H1 (cell line): ENCODE results near the gene CHST13. TPM values are rescaled to one million over a fixed set of nuclear protein-coding genes. Genes with fewer than 3 reads are reported as not detected.

Experiments used
- CTCF ChIA-PET: fragments of 300-600 bp; sonication (Branson Sonifier 250); formaldehyde crosslinking; loops from one replicate; lab custom pipeline; 2021; ENCODE audit not compliant: partially characterized antibody; lab: Charles Lee
- POLR2A ChIA-PET: fragments of 300-600 bp; sonication (Branson Sonifier 250); formaldehyde crosslinking; loops from one replicate; lab custom pipeline; 2021; ENCODE audit warnings: inconsistent platforms; ENCODE audit not compliant: partially characterized antibody; lab: Charles Lee
- DNase-seq, 2 experiments: peaks; one replicate each; pipeline versions ENCODE4 v3.0.0 to v3.0.0-alpha.2; 2010 to 2022; ENCODE audit warnings: low spot score in 2 of 2, low read depth in 1 of 2, mixed read lengths in 1 of 2
- FAIRE-seq: peaks from 2 replicates; lab custom pipeline; 2011; peaks lifted over from hg19 to GRCh38; lab: Jason Lieb, UNC
- H2AFZ ChIP-seq: 2 replicates; pipeline ENCODE4 v1.8.1; 2012; ENCODE audit warnings: low read length, inconsistent platforms
- H2AK5ac ChIP-seq: 2 replicates; pipeline ENCODE4 v1.6.1; 2013; ENCODE audit warnings: low read depth, low read length
- H2BK120ac ChIP-seq: replicated peaks from 2 replicates; pipeline ENCODE3; 2013; ENCODE audit warnings: low read depth, low read length, inconsistent platforms
- H2BK12ac ChIP-seq: 2 replicates; pipeline ENCODE4 v1.6.1; 2013; ENCODE audit warnings: low read depth, low read length
- H2BK15ac ChIP-seq: 2 replicates; pipeline ENCODE4 v1.6.1; 2013; ENCODE audit warnings: low read length
- H2BK20ac ChIP-seq: 2 replicates; pipeline ENCODE4 v1.6.1; 2013; ENCODE audit warnings: low read length
- H2BK5ac ChIP-seq: 2 replicates; pipeline ENCODE4 v1.6.1; 2013; ENCODE audit warnings: low read depth, low read length
- H3K14ac ChIP-seq: 2 replicates; pipeline ENCODE4 v1.6.1; 2013; ENCODE audit warnings: inconsistent platforms; ENCODE audit not compliant: insufficient read length
- H3K18ac ChIP-seq: 2 replicates; pipeline ENCODE4 v1.6.1; 2013; ENCODE audit warnings: low read length; ENCODE audit errors: extremely low read depth
- H3K23ac ChIP-seq: 2 replicates; pipeline ENCODE4 v1.6.1; 2013; ENCODE audit warnings: inconsistent platforms; ENCODE audit not compliant: insufficient read length
- H3K23me2 ChIP-seq: 2 replicates; pipeline ENCODE4 v1.6.1; 2013; ENCODE audit warnings: low read depth, low read length
- H3K27ac ChIP-seq: 2 replicates; pipeline ENCODE4 v1.6.1; 2011; ENCODE audit warnings: low read depth, low read length, inconsistent platforms
- H3K27me3 ChIP-seq, 4 experiments: replicated peaks in 1 of 4; 1 replicate in 1 of 4; 2 replicates in 3 of 4; pipeline versions ENCODE4 v1.6.1 to v1.8.1; 2011 to 2013; ENCODE audit warnings: low read length in 3 of 4, mild to moderate bottlenecking in 3 of 4, inconsistent platforms in 2 of 4, mixed read lengths in 2 of 4, moderate library complexity in 1 of 4; ENCODE audit not compliant: control insufficient read depth in 3 of 4, insufficient read depth in 3 of 4; ENCODE audit errors: extremely low read depth in 1 of 4
- H3K36me3 ChIP-seq, 4 experiments: 2 replicates each; pipeline versions ENCODE4 v1.6.1 to v1.8.1; 2011 to 2013; ENCODE audit warnings: mild to moderate bottlenecking in 4 of 4, low read length in 3 of 4, moderate library complexity in 2 of 4, control low read depth in 1 of 4, inconsistent platforms in 1 of 4; ENCODE audit not compliant: insufficient read depth in 4 of 4, control insufficient read depth in 2 of 4
- H3K4ac ChIP-seq: replicated peaks from 2 replicates; pipeline ENCODE3; 2013; ENCODE audit warnings: low read length, low read depth, mixed read lengths, inconsistent platforms; ENCODE audit not compliant: insufficient read length
- H3K4me1 ChIP-seq, 4 experiments: replicated peaks in 1 of 4; 1 replicate in 1 of 4; 2 replicates in 3 of 4; pipeline versions ENCODE4 v1.6.1 to v1.8.1; 2011 to 2013; ENCODE audit warnings: low read length in 3 of 4, inconsistent platforms in 2 of 4, mixed read lengths in 1 of 4; ENCODE audit not compliant: insufficient read depth in 4 of 4, control insufficient read depth in 3 of 4
- H3K4me2 ChIP-seq, 2 experiments: 2 replicates each; pipeline versions ENCODE4 v1.6.1 to v1.8.1; 2011 to 2013; ENCODE audit warnings: low read depth in 2 of 2, low read length in 2 of 2, control low read depth in 1 of 2, inconsistent platforms in 1 of 2, mild to moderate bottlenecking in 1 of 2; ENCODE audit not compliant: insufficient read depth in 1 of 2
- H3K4me3 ChIP-seq, 4 experiments: fragments of 200-600, 300-600 bp in 1 of 4; sonication (generic), shearing (Covaris generic), sonication (Bioruptor Twin) in 1 of 4; 2 replicates each; pipeline versions ENCODE4 v1.5.1 to v1.8.1; 2011 to 2016; ENCODE audit warnings: low read length in 4 of 4, low read depth in 3 of 4, control low read depth in 2 of 4, inconsistent platforms in 2 of 4, mild to moderate bottlenecking in 2 of 4, mixed read lengths in 1 of 4, moderate library complexity in 1 of 4; ENCODE audit not compliant: insufficient read depth in 2 of 4; ENCODE audit errors: extremely low read depth in 1 of 4
- H3K56ac ChIP-seq: replicated peaks from 2 replicates; pipeline ENCODE3; 2013; ENCODE audit warnings: low read depth, mild to moderate bottlenecking, mixed read lengths, low read length, inconsistent platforms; ENCODE audit not compliant: insufficient read length
- H3K79me1 ChIP-seq: 2 replicates; pipeline ENCODE4 v1.6.1; 2013; ENCODE audit warnings: low read depth, low read length, control low read depth
- H3K79me2 ChIP-seq, 2 experiments: 2 replicates each; pipeline versions ENCODE4 v1.6.1 to v1.8.1; 2012 to 2013; ENCODE audit warnings: low read length in 2 of 2, mild to moderate bottlenecking in 2 of 2, inconsistent platforms in 1 of 2; ENCODE audit not compliant: insufficient read depth in 2 of 2, control insufficient read depth in 1 of 2
- H3K9ac ChIP-seq, 4 experiments: replicated peaks in 1 of 4; 1 replicate in 1 of 4; 2 replicates in 3 of 4; pipeline versions ENCODE4 v1.6.1 to v1.8.1; 2011 to 2013; ENCODE audit warnings: low read depth in 3 of 4, low read length in 3 of 4, control low read depth in 2 of 4, mild to moderate bottlenecking in 2 of 4, moderate library complexity in 2 of 4, inconsistent platforms in 1 of 4; ENCODE audit errors: extremely low read depth in 1 of 4
- H3K9me3 ChIP-seq, 2 experiments: 2 replicates each; pipeline versions ENCODE4 v1.6.1 to v1.8.1; 2012 to 2013; ENCODE audit warnings: mild to moderate bottlenecking in 2 of 2, moderate library complexity in 2 of 2, control low read depth in 1 of 2, inconsistent platforms in 1 of 2, low read depth in 1 of 2, low read length in 1 of 2, mixed read lengths in 1 of 2; ENCODE audit not compliant: insufficient read depth in 2 of 2
- H4K20me1 ChIP-seq, 2 experiments: replicated peaks in 1 of 2; 2 replicates each; pipeline versions ENCODE3 to v1.8.1; 2011 to 2013; ENCODE audit warnings: inconsistent platforms in 2 of 2, low read length in 2 of 2, mild to moderate bottlenecking in 1 of 2; ENCODE audit not compliant: insufficient read depth in 2 of 2, control insufficient read depth in 1 of 2
- H4K5ac ChIP-seq: 2 replicates; pipeline ENCODE4 v1.6.1; 2013; ENCODE audit warnings: low read length, low read depth, mixed read lengths, inconsistent platforms; ENCODE audit not compliant: insufficient read length
- H4K8ac ChIP-seq: 2 replicates; pipeline ENCODE4 v1.8.0; 2013; ENCODE audit warnings: mild to moderate bottlenecking, moderate library complexity, low read length, inconsistent platforms; ENCODE audit not compliant: insufficient read depth; ENCODE audit errors: extremely low read depth
- H4K91ac ChIP-seq: replicated peaks from 2 replicates; pipeline ENCODE3; 2013; ENCODE audit warnings: low read length, mixed read lengths, inconsistent platforms; ENCODE audit not compliant: insufficient read length
- ASH2L ChIP-seq: fragments of 200-600, 300-600 bp; sonication (generic); IDR thresholded peaks from one replicate; pipeline ENCODE4 v1.7.1; 2017; ENCODE audit warnings: low read length
- EP300 ChIP-seq, 2 experiments: IDR thresholded peaks; 1 replicate in 1 of 2; 2 replicates in 1 of 2; pipeline ENCODE4 v1.6.1; 2011 to 2012; ENCODE audit warnings: low read depth in 2 of 2, low read length in 2 of 2, mild to moderate bottlenecking in 2 of 2, borderline replicate concordance in 1 of 2, inconsistent platforms in 1 of 2, moderate library complexity in 1 of 2
- EZH2 ChIP-seq: fragments of 200-600 bp; sonication (generic); IDR thresholded peaks from 2 replicates; pipeline ENCODE4 v1.7.1; 2012; ENCODE audit warnings: low read depth, mild to moderate bottlenecking, moderate library complexity, low read length, inconsistent platforms; ENCODE audit not compliant: severe bottlenecking
- KDM4A ChIP-seq: IDR thresholded peaks from one replicate; pipeline ENCODE4 v1.7.1; 2012; ENCODE audit warnings: low read depth, mild to moderate bottlenecking, moderate library complexity, low read length, inconsistent platforms; ENCODE audit not compliant: severe bottlenecking
- WGBS, 2 experiments: shearing (Covaris generic) in 1 of 2; methylation state at CpG; one replicate each; pipeline versions ENCODE4 v1.1.6 to v1.1.7; 2013 to 2015; ENCODE audit warnings: low lambda C conversion rate in 2 of 2, mixed read lengths in 2 of 2, inconsistent platforms in 1 of 2, low coverage in 1 of 2, missing lambda C conversion rate in 1 of 2; ENCODE audit not compliant: insufficient replicate concordance in 2 of 2, insufficient coverage in 1 of 2, insufficient read length in 1 of 2; ENCODE audit errors: extremely low coverage in 1 of 2, missing lambda C conversion rate in 1 of 2; 5-methylcytosine and 5-hydroxymethylcytosine counted together
- polyA plus RNA-seq, 7 experiments: library from polyadenylated mRNA; depleted of rRNA in 3 of 7; stranded (reverse) in 5 of 7; unstranded in 2 of 7; fragments of >200 nt in 5 of 7; fragments of 200-250 nt in 2 of 7; gene quantifications; 1 replicate in 5 of 7; 2 replicates in 1 of 7; 4 replicates in 1 of 7; pipeline versions ENCODE4 v1.2.1 to v1.2.3, GENCODE V29; 2011 to 2013; ENCODE audit warnings: missing spikeins in 2 of 7, mixed read lengths in 2 of 7
- total RNA-seq: library from RNA; stranded (reverse); fragmentation: NEBNext Ultra II Directional; extraction: Animal tissue kit (Norgen Biotek cat#: 25700); gene quantifications from 2 replicates; pipeline ENCODE4 v1.2.1, GENCODE V29; 2021

The CHST13 gene
- total and polyA plus RNA-seq, 2 of the 8 experiments (the other 6 are each of a cell fraction or from before 2014, with no cell fraction given), result 5.4 to 11.7 TPM

DNA sequence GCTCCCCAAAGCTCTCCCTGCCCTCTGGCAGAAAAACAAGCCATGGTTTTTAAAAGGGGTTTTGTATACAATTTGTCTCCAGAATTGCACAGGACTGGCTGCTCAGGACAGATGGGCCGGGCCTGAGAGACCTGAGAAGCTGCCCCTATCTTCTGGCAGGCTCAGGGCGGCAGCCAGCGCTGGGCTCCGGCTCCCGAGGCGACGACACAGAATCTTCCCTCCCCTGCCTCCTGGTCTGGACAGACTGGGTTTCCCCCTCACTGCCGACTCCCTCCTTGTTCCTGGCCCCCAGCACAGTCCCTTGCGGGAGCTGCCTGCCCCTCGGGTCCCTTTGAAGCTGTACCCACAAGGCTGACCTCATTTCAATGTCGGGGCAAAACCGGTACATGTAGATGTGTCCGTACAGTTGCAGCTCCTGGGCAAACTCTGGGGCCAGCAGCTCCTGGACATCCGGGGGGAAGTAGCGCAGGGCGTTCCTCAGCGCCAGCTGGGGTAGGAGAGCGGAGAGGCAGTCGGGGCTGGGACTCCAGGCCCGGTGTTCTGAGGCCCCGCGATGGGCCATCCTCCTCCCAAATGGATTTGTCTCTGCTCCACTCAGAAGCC, 13.5 kb upstream of the CHST13 start:
- H2BK120ac ChIP-seq, result no peak overlapping the region
- H4K20me1 ChIP-seq, result no peaks in the 10 kb centered on the region
- H3K4me2 ChIP-seq, result no peak overlapping the region
- no peaks in the 10 kb centered on the region for H3K4me1 ChIP-seq
- no peaks in the 10 kb centered on the region for H3K27me3 ChIP-seq
- no peak overlapping the region for H3K23ac ChIP-seq
- H2AK5ac ChIP-seq, result no peak overlapping the region
- H4K5ac ChIP-seq, result no peak overlapping the region
- TF ChIP-seq EZH2 (no peak), ASH2L (no peak), EP300 (IDR thresholded peaks at IDR 0.05; ENCODE audit: borderline replicate concordance in 1 of 2, low read depth in 2 of 2, low read length in 2 of 2) (no peak), KDM4A (no peak)
- H4K91ac ChIP-seq, result no peak overlapping the region
- CTCF ChIA-PET, result interaction anchor here (0.6 to 5.8 kb wide), 11 partner anchors 11 to 963 kb away, joined by 3 to 35 read pairs (median 3); partner anchors contain the start of gene CHST13
- no peak overlapping the region for H3K4me3 ChIP-seq
- H3K9me3 ChIP-seq, result no peaks in the 10 kb centered on the region
- no peaks in the 10 kb centered on the region for H3K79me2 ChIP-seq
- no peaks in the 10 kb centered on the region for H3K36me3 ChIP-seq
- POLR2A ChIA-PET, result interaction anchor here (0.7 to 1.2 kb wide), 2 partner anchors 35 to 37 kb away, joined by 3 read pairs; no protein-coding TSS in a partner anchor
- no peaks in the 10 kb centered on the region; the same call in 1 of the 2 replicates for H3K23me2 ChIP-seq
- H3K18ac ChIP-seq, result no peak overlapping the region
- no peaks in the 10 kb centered on the region for H3K79me1 ChIP-seq
- FAIRE-seq, result no peak
- DNase-seq, result no peak
- H2BK20ac ChIP-seq, result no peak overlapping the region
- 89% methylated on average over 22 of the region's 22 CpGs; no CpG with 5 or more reads in 1 of the 2 experiments for WGBS, 2 experiments
- H4K8ac ChIP-seq, result peak overlapping the region; percentile 12; the same call in 1 of the 2 replicates
- H3K56ac ChIP-seq, result no peak overlapping the region
- no peak overlapping the region for H3K27ac ChIP-seq
- no peak overlapping the region for H2BK12ac ChIP-seq
- 0 out of 2 replicates have a peak overlapping the region, but pooled peaks have one; percentile 43 for H2AFZ ChIP-seq
- no peak overlapping the region for H3K4ac ChIP-seq
- no peak overlapping the region for H3K14ac ChIP-seq
- H2BK15ac ChIP-seq, result no peak overlapping the region
- H2BK5ac ChIP-seq, result no peak overlapping the region
- H3K9ac ChIP-seq, result no peak overlapping the region
